Caco-2 (cell line): ENCODE measurements around the gene COL1A2. TPM values are rescaled to one million over a fixed set of nuclear protein-coding genes. Genes with fewer than 3 reads are reported as not detected.

Experiments
- BruUV-seq: library from RNA; stranded (reverse); fragments of 400-500 nt; replicated peaks from 2 replicates; lab custom pipeline; 2021; lab: Mats Ljungman, UMichigan
- CTCF ChIA-PET: fragments of 300-600 bp; sonication (Branson Sonifier 250); formaldehyde crosslinking; loops from one replicate; lab custom pipeline; 2022; ENCODE audit warnings: antibody characterized with exemption; lab: Charles Lee
- POLR2A ChIA-PET: fragments of 300-600 bp; sonication (Branson Sonifier 250); formaldehyde crosslinking; loops from one replicate; lab custom pipeline; 2022; ENCODE audit warnings: antibody characterized with exemption; lab: Charles Lee
- DNase-seq, 2 experiments: peaks; one replicate each; pipeline versions ENCODE4 v3.0.0 to v3.0.0-alpha.2; 2020 to 2022
- H3K27me3 ChIP-seq: replicated peaks from 2 replicates; pipeline ENCODE4 v1.6.0; 2011; ENCODE audit warnings: low read length; ENCODE audit not compliant: control insufficient read depth, insufficient read depth
- H3K36me3 ChIP-seq: 2 replicates; pipeline ENCODE4 v1.5.1; 2011; ENCODE audit warnings: low read length; ENCODE audit not compliant: control insufficient read depth, insufficient read depth
- H3K4me1 ChIP-seq: fragments of 250-450 bp; sonication (Bioruptor Pico); 2 replicates; pipeline ENCODE4 v1.5.1; 2020; ENCODE audit warnings: mild to moderate bottlenecking
- H3K4me3 ChIP-seq: 2 replicates; pipeline ENCODE4 v1.5.1; 2011; ENCODE audit warnings: low read depth, mild to moderate bottlenecking, control low read depth, low read length
- H3K9me3 ChIP-seq: fragments of 250-450 bp; sonication (Bioruptor Pico); 2 replicates; pipeline ENCODE4 v1.5.1; 2020; ENCODE audit warnings: mild to moderate bottlenecking, moderate library complexity
- H3K27ac Mint-ChIP-seq: one replicate; pipeline ENCODE4 v1.8.0; 2022; ENCODE audit warnings: mixed read lengths; ENCODE audit not compliant: unreplicated experiment
- H3K27me3 Mint-ChIP-seq: one replicate; pipeline ENCODE4 v1.8.0; 2022; ENCODE audit warnings: mixed read lengths; ENCODE audit not compliant: insufficient read depth, unreplicated experiment
- H3K36me3 Mint-ChIP-seq: one replicate; pipeline ENCODE4 v1.8.0; 2022; ENCODE audit warnings: mild to moderate bottlenecking, mixed read lengths; ENCODE audit not compliant: insufficient read depth, unreplicated experiment
- H3K4me1 Mint-ChIP-seq: one replicate; pipeline ENCODE4 v1.8.0; 2022; ENCODE audit warnings: low read depth, mixed read lengths; ENCODE audit not compliant: unreplicated experiment
- H3K4me3 Mint-ChIP-seq: one replicate; pipeline ENCODE4 v1.8.0; 2022; ENCODE audit warnings: mild to moderate bottlenecking, moderate library complexity, mixed read lengths; ENCODE audit not compliant: unreplicated experiment
- H3K9me3 Mint-ChIP-seq: one replicate; pipeline ENCODE4 v1.8.0; 2022; ENCODE audit warnings: mixed read lengths; ENCODE audit not compliant: unreplicated experiment
- intact Hi-C: fragments of 100-400 bp; cut with micrococcal nuclease; formaldehyde crosslinking; loops from one replicate; pipeline ENCODE4 v1.10.0; 2022; ENCODE audit not compliant: unreplicated experiment
- total RNA-seq: library from RNA; stranded (reverse); gene quantifications from 2 replicates; pipeline ENCODE4 v1.2.3, GENCODE V29; 2022
- TF ChIP-seq, protein P1 (sequence below), 2 experiments: fragments of 200-600 bp in 1 of 2; IDR thresholded peaks; 1 replicate in 1 of 2; 2 replicates in 1 of 2; pipeline versions ENCODE4 v1.5.1 to v1.8.0; 2011 to 2022; ENCODE audit warnings: antibody characterized with exemption in 1 of 2, control low read depth in 1 of 2, inconsistent platforms in 1 of 2, low read depth in 1 of 2, low read length in 1 of 2, mild to moderate bottlenecking in 1 of 2, moderate library complexity in 1 of 2; ENCODE audit not compliant: insufficient read depth in 1 of 2, severe bottlenecking in 1 of 2, unreplicated experiment in 1 of 2

The COL1A2 gene
- total RNA-seq, 1 experiment from 2014 or later, result 2.6 TPM

DNA sequence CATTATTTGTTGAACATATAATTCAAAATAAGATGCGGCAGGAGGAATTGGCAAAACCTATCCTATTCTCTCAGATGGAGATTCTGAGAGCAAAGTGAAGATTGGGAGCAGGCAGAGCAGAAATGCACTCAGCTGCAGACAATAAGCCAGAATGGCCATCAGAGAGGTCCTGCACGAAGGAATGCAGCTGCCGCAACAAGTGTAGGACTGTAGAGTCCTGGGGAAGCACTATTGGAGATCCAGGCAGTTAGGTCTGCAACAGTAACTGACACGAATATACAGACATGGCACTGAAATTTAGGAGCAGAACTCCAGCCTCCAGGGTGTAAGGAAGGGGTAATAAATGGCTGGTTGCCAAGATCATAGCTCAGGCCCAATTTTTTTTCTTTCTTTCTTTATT lies 10.4 kb upstream of the COL1A2 start:
- H3K4me3 ChIP-seq, result no peak overlapping the region
- no peaks in the 10 kb centered on the region for H3K27me3 ChIP-seq
- no peaks in the 10 kb centered on the region for H3K4me1 Mint-ChIP-seq
- H3K36me3 Mint-ChIP-seq, result no peaks in the 10 kb centered on the region
- no peaks in the 10 kb centered on the region for H3K36me3 ChIP-seq
- no peaks in the 10 kb centered on the region for H3K4me1 ChIP-seq
- H3K27me3 Mint-ChIP-seq, result peaks cover 3% of the 10 kb centered on the region
- BruUV-seq, result no TSS peak
- TF ChIP-seq, protein P1, sequence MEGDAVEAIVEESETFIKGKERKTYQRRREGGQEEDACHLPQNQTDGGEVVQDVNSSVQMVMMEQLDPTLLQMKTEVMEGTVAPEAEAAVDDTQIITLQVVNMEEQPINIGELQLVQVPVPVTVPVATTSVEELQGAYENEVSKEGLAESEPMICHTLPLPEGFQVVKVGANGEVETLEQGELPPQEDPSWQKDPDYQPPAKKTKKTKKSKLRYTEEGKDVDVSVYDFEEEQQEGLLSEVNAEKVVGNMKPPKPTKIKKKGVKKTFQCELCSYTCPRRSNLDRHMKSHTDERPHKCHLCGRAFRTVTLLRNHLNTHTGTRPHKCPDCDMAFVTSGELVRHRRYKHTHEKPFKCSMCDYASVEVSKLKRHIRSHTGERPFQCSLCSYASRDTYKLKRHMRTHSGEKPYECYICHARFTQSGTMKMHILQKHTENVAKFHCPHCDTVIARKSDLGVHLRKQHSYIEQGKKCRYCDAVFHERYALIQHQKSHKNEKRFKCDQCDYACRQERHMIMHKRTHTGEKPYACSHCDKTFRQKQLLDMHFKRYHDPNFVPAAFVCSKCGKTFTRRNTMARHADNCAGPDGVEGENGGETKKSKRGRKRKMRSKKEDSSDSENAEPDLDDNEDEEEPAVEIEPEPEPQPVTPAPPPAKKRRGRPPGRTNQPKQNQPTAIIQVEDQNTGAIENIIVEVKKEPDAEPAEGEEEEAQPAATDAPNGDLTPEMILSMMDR (IDR thresholded peaks at IDR 0.05; ENCODE audit: insufficient read depth in 1 of 2, low read depth in 1 of 2, low read length in 1 of 2, severe bottlenecking in 1 of 2, unreplicated experiment in 1 of 2), result no peak
- DNase-seq, result no peak
- no peak overlapping the region for H3K27ac Mint-ChIP-seq
- H3K9me3 ChIP-seq, result no peaks in the 10 kb centered on the region
- ChIA-PET CTCF (no interaction called here), POLR2A (no interaction called here)
- no peak overlapping the region for H3K4me3 Mint-ChIP-seq
- H3K9me3 Mint-ChIP-seq, result no peaks in the 10 kb centered on the region
- intact Hi-C loops, result no loop called here

DNA sequence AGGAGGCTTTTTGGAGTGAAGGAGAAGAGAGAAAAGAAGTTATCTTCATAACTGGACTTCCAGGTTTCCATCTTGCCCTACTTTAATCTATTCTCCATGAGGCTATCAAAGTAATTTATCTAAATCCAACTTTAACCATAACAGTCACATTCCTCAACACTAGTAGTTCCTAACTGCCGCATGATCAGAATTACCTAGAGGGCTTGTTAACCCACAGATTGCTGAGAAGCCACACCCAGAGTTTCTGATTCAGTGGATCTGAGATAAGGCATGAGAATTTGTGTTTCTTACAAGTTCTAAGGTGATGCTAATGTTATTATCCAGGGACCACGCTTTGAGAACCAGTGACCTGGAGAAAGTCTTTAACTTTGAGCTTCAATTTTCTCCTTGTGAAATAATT lies 8.3 kb upstream of the COL1A2 start:
- TF ChIP-seq, protein P1 (IDR thresholded peaks at IDR 0.05; ENCODE audit: insufficient read depth in 1 of 2, low read depth in 1 of 2, low read length in 1 of 2, severe bottlenecking in 1 of 2, unreplicated experiment in 1 of 2), result no peak
- no peak overlapping the region for H3K4me3 ChIP-seq
- Mint-ChIP-seq H3K4me3 (no peak overlapping the region), H3K27me3 (no peaks in the 10 kb centered on the region), H3K9me3 (no peaks in the 10 kb centered on the region), H3K27ac (no peak overlapping the region), H3K4me1 (no peaks in the 10 kb centered on the region), H3K36me3 (no peaks in the 10 kb centered on the region)
- no peak for DNase-seq
- H3K9me3 ChIP-seq, result no peaks in the 10 kb centered on the region
- no peaks in the 10 kb centered on the region for H3K27me3 ChIP-seq
- BruUV-seq, result no TSS peak
- no peaks in the 10 kb centered on the region for H3K36me3 ChIP-seq
- intact Hi-C loops, result no loop called here
- POLR2A ChIA-PET, result no interaction called here
- CTCF ChIA-PET, result interaction anchor here (1.0 kb wide), 1 partner anchor 98 kb away, joined by 3 read pairs; no protein-coding TSS in a partner anchor
- no peaks in the 10 kb centered on the region for H3K4me1 ChIP-seq

DNA sequence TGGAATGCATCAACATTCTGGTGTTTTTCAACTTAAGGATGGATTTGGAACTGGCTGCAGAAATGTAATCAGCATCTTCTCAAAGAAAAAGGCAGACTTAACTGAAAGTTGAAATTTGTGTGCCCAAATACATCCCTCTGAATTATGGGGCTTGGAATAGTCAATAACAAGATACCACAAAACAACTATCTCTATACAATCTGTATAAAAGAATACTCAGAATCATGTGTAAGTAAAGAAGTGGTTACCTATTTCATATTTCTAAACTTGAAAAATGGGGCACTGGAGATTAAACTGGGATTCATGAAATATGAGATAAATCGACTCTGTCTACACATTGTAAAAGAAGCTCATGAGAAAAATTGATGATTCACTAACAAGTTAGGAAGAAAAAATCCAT lies 6.2 kb upstream of the COL1A2 start:
- Histone ChIP-seq H3K36me3 (no peaks in the 10 kb centered on the region), H3K27me3 (no peaks in the 10 kb centered on the region), H3K4me3 (no peak overlapping the region), H3K4me1 (peaks cover 10% of the 10 kb centered on the region), H3K9me3 (no peaks in the 10 kb centered on the region)
- intact Hi-C loops, result no loop called here
- Mint-ChIP-seq H3K9me3 (no peaks in the 10 kb centered on the region), H3K27me3 (no peaks in the 10 kb centered on the region), H3K4me3 (no peak overlapping the region), H3K36me3 (no peaks in the 10 kb centered on the region), H3K4me1 (peaks cover 4% of the 10 kb centered on the region), H3K27ac (no peak overlapping the region)
- BruUV-seq, result no TSS peak
- DNase-seq, result no peak
- ChIA-PET POLR2A (no interaction called here), CTCF (no interaction called here)
- TF ChIP-seq, protein P1 (IDR thresholded peaks at IDR 0.05; ENCODE audit: insufficient read depth in 1 of 2, low read depth in 1 of 2, low read length in 1 of 2, severe bottlenecking in 1 of 2, unreplicated experiment in 1 of 2), result no peak
